AG09319 (cell line): ENCODE measurements around the gene MST1.

Experiments used
- DNase-seq: peaks from one replicate; pipeline ENCODE4 v3.0.0-alpha.2; 2010; ENCODE audit warnings: low read depth; ENCODE audit errors: extremely low read depth
- TF ChIP-seq, protein P1 (sequence below): IDR thresholded peaks from 2 replicates; pipeline ENCODE4 v1.5.1; 2011; ENCODE audit warnings: low read depth, mild to moderate bottlenecking, inconsistent platforms, low read length, moderate library complexity

MST1 gene

DNA sequence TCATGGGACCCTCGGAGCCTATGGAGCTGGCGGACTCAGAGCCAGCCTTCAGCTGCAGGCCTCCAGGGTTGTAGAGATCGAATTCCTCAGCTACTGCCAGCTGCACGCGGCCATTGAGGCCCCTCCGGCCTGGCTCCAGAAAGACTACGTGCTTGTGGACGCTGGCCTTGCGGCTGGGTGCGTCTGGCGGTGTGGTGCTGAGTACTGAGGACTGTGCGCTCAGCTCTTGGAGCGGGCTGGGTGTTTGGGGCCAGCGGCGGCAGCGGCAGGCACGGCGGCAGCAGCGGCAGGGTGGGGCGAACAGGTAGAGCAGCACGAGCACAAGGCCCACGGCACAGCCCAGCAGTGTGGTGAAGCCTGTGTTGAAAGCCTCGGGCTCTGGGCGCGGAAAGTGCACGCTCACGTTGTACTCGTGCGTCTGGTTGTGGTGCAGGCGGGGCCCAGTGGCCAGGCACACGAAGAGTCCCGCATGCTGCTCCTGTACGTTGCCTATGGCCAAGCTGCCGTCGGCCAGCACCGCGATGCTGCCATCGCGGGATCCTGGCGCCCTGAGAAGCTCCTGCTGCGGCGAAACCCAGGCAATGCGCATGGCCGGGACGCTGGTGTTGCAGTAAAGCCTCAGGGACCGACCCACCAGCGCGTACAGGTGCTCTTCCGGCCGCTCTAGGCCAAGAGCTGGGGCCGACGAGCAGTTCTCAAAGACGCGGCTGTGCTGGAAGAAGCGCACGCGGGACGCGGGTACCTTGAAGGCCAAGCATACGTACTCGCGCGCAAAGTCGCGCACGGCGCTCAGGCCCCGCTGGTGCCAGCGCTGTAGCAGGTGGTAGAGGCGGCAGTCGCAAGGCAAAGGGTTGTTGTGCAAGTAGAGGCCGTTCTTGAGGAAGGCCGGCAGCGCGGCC, 28.9 kb upstream of the MST1 start:
- DNase-seq = no peak
- TF ChIP-seq, protein P1, sequence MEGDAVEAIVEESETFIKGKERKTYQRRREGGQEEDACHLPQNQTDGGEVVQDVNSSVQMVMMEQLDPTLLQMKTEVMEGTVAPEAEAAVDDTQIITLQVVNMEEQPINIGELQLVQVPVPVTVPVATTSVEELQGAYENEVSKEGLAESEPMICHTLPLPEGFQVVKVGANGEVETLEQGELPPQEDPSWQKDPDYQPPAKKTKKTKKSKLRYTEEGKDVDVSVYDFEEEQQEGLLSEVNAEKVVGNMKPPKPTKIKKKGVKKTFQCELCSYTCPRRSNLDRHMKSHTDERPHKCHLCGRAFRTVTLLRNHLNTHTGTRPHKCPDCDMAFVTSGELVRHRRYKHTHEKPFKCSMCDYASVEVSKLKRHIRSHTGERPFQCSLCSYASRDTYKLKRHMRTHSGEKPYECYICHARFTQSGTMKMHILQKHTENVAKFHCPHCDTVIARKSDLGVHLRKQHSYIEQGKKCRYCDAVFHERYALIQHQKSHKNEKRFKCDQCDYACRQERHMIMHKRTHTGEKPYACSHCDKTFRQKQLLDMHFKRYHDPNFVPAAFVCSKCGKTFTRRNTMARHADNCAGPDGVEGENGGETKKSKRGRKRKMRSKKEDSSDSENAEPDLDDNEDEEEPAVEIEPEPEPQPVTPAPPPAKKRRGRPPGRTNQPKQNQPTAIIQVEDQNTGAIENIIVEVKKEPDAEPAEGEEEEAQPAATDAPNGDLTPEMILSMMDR = no peak

DNA sequence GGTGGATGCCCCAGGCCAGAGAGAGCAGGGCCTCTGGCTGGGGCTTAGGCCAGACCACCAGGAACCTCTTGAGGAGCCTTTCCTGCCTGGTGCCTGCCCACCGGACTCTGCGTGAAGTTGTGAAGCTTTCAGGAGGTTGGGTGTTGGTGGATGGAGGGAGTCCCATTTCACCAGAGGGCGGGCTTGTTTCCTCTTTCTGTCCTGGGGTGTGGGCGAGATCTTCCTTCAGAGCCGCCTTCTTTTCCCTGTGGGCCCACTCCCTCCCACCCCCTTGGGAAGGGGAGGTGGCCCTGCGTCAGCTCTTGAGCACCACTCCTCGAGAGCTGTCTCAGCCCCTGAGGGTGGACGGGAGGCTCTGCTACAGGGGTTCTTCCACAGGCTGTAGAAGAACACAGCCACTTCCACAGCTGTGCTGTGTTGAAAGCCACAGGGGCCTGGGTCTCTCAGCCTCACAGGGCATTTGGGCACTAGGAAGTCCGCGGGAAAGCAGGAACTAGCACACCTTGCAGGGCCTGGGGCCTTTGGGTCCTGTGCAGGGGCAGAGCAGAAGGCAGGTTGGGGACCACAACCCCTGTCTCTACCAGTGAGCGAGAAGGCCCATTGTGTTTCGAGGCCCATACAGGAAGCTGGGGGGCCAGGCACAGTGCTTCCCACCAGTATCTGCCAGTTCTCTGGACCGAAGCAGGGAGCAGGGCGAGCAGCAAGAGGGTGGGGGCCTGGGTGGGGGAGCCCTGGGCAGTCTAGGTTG, 28.1 kb upstream of the MST1 start:
- TF ChIP-seq, protein P1 = no peak
- DNase-seq = no peak

DNA sequence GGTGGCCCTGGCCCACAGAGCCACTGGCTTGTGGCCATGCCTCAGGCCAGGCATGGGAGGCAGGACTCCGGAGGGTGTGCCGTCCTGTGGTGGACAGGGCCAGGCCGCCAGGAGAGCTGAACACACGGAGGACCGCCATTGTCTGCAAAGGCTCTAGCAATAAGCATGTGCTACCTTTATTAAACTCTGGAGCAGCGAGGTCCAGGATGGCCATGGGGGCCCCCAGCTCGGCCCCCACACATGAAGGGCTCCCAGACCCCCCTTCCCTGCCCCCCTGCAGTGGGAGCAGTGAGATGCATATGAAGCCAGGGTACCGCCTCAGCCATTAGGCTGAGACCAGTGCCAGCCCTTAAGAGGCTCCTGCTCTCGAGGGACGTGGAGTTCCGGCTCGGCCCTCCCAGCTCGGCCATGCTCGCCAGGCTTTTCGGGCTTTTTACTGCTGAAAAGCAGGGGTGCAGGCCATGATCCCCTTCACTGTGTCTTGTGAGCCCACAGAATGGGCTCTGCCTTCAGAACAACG, 27.5 kb upstream of the MST1 start:
- TF ChIP-seq, protein P1 = no peak
- no peak for DNase-seq

DNA sequence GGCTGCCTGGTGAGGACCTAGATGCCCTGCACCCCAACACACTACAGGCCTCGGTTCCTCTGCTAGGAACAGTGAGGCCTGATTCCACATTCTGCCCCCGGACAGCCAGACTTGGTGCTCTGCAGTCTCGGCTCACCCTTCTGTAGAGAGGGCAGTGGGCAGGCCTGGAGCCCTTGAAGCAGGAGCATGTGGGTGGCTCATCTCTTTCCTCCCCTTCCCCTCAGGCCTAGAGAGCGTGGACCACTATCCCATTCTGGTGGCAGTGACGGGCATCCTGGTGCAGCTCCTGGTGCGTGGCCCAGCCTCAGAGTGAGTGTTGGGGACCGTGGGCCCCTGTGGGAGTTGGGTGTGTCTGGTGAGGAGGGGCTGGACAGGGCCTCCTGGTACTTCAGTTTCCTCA, 26.9 kb upstream of the MST1 start:
- no peak for DNase-seq
- TF ChIP-seq, protein P1 = no peak

DNA sequence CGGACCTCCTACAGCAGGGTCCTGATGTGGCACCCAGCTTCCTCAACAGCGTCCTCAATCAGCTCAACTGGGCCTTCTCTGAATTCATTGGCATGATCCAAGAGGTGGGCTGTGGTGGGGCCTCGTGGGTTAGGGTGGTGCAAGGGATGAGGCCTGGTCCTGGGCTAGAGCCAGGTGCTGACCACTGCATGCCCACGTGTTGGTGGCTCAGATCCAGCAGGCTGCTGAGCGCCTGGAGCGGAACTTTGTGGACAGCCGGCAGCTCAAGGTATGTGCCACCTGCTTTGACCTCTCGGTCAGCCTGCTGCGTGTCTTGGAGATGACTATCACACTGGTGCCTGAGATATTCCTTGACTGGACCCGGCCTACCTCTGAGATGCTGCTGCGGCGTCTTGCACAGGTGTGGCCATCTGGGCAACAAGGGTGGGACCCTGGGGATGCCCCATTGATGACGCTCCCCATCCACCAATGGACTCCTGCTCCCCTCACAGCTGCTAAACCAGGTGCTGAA, 26.4 kb upstream of the MST1 start:
- TF ChIP-seq, protein P1 = no peak
- DNase-seq = no peak

DNA sequence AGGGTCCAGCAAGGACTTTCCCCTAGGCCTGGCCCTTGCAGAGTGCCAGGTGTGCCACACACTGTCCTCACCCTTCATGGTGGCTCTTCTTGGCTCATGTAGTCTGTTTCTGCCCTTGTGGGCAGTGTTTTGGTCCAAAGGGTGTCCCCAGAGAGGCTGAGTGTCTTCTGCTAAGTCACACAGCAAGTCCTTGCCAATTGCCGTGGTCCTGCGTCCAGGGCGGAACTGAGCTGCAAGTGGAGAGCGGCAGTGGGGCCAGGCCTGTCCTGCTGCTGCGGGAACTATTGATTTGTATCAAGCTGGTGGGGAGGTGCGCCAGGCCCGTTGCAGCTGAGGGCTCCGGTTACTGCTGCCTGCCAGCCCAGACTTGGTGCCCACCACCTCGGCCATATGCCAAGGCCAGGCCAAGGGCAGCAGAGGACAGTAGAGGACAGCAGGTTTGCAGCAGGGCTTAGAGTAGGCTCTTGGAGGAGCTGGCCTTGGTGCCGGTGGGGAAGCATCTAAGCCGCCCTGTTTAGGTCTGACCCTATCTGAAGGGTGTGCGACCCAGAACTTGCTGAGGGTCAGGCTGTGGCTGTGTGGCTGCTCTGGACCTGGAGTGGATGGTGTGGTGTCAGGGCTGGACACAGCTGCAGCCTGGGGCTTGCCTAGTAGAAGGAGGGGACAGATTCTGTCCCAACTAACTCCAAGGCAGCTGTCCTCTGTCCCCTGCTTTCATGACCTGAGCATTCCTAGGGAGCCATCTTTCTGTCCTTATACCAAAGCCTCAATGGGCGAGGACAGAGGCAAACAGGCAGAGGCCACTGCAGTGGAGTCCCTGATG, 25.7 kb upstream of the MST1 start:
- no peak for DNase-seq
- TF ChIP-seq, protein P1 = no peak
